Measurements from ENCODE around the gene BOD1L2.

The BOD1L2 gene

GRCh38 chr18:57149531-57149930 lies 2.6 kb downstream of the BOD1L2 start:
- in situ Hi-C loops (cut with MboI; ENCODE audit: low sequenced_read_pairs): no loop called here

GRCh38 chr18:57150081-57150480 lies 3.2 kb downstream of the BOD1L2 start:
- in situ Hi-C loops (cut with MboI; ENCODE audit: low sequenced_read_pairs): no loop called here

GRCh38 chr18:57150828-57151227 lies 3.9 kb downstream of the BOD1L2 start:
- in situ Hi-C loops (cut with MboI; ENCODE audit: low sequenced_read_pairs): no loop called here

- in situ Hi-C loops (cut with MboI; ENCODE audit: low sequenced_read_pairs): no loop called here
Observed at GRCh38 chr18:57154191-57154830, 7.4 kb downstream of the BOD1L2 start.

- in situ Hi-C loops (cut with MboI; ENCODE audit: low sequenced_read_pairs): no loop called here
Observed at GRCh38 chr18:57164401-57164800, 17.5 kb downstream of the BOD1L2 start.

GRCh38 chr18:57167617-57168308 lies 20.9 kb downstream of the BOD1L2 start:
- in situ Hi-C loops (cut with MboI; ENCODE audit: low sequenced_read_pairs): no loop called here

GRCh38 chr18:57171026-57171425 lies 24.1 kb downstream of the BOD1L2 start:
- in situ Hi-C loops (cut with MboI; ENCODE audit: low sequenced_read_pairs): no loop called here

- in situ Hi-C loops (cut with MboI; ENCODE audit: low sequenced_read_pairs): no loop called here
Observed at GRCh38 chr18:57175532-57175931, 28.6 kb downstream of the BOD1L2 start.

- in situ Hi-C loops (cut with MboI; ENCODE audit: low sequenced_read_pairs): no loop called here
Observed at GRCh38 chr18:57185434-57185833, 38.5 kb downstream of the BOD1L2 start.

GRCh38 chr18:57188851-57189557 lies 42.1 kb downstream of the BOD1L2 start:
- in situ Hi-C loops (cut with MboI; ENCODE audit: low sequenced_read_pairs): no loop called here

GRCh38 chr18:57190026-57190425 lies 43.1 kb downstream of the BOD1L2 start:
- in situ Hi-C loops (cut with MboI; ENCODE audit: low sequenced_read_pairs): no loop called here

- in situ Hi-C loops (cut with MboI; ENCODE audit: low sequenced_read_pairs): no loop called here
Observed at GRCh38 chr18:57194070-57194469, 47.2 kb downstream of the BOD1L2 start.

- in situ Hi-C loops (cut with MboI; ENCODE audit: low sequenced_read_pairs): no loop called here
Observed at GRCh38 chr18:57194622-57195021, 47.7 kb downstream of the BOD1L2 start.

- in situ Hi-C loops (cut with MboI; ENCODE audit: low sequenced_read_pairs): no loop called here
Observed at GRCh38 chr18:57195341-57195740, 48.5 kb downstream of the BOD1L2 start.

- in situ Hi-C loops (cut with MboI; ENCODE audit: low sequenced_read_pairs): no loop called here
Observed at GRCh38 chr18:57197261-57197660, 50.4 kb downstream of the BOD1L2 start.

- in situ Hi-C loops (cut with MboI; ENCODE audit: low sequenced_read_pairs): no loop called here
Observed at GRCh38 chr18:57198073-57198472, 51.2 kb downstream of the BOD1L2 start.

Measured in hTERT RPE-1 (cell line).